Transverse colon (tissue), 4 donors: ENCODE data around the gene PILRA.

ENCODE experiments used
- POLR2A ChIP-seq: fragments of 450-650 bp; IDR thresholded peaks from one replicate; pipeline ENCODE4 v1.6.1; 2016; ENCODE audit warnings: antibody characterized with exemption, mild to moderate bottlenecking, moderate library complexity
- POLR2AphosphoS5 ChIP-seq, 3 donors: sonication (generic); formaldehyde crosslinking; IDR thresholded peaks; one replicate each; pipeline ENCODE4 v1.6.1; 2016; ENCODE audit warnings: antibody characterized with exemption in 3 of 3
- TF ChIP-seq, protein P1 (sequence below), 5 experiments: fragments of 200-600 bp in 3 of 5; fragments of 450-650 bp in 2 of 5; sonication (generic) in 3 of 5; IDR thresholded peaks; 1 replicate in 2 of 5; 2 replicates in 3 of 5; pipeline ENCODE4 v1.5.1; 2016 to 2017; ENCODE audit warnings: antibody characterized with exemption in 5 of 5, inconsistent platforms in 3 of 5, mild to moderate bottlenecking in 2 of 5, moderate library complexity in 1 of 5

DNA sequence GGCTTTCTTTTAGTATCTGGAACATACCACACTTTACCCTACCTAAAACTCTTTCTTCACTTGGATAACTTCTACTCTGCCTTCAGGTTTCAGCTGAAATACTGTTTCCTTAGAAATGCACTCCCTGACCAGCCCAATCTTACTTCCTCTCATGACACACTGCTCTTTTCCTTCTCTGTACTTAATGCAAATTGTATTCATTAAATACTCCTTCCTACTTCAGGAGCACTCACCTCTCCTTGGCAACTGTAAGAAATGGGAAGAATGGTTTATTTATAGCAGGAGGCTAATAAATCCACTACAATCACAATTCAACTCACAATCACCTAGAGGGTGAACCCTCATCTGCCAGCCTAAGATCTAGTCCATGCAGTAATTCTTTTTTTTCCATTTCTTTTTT lies 40.1 kb downstream of the PILRA start:
- TF ChIP-seq, protein P1, sequence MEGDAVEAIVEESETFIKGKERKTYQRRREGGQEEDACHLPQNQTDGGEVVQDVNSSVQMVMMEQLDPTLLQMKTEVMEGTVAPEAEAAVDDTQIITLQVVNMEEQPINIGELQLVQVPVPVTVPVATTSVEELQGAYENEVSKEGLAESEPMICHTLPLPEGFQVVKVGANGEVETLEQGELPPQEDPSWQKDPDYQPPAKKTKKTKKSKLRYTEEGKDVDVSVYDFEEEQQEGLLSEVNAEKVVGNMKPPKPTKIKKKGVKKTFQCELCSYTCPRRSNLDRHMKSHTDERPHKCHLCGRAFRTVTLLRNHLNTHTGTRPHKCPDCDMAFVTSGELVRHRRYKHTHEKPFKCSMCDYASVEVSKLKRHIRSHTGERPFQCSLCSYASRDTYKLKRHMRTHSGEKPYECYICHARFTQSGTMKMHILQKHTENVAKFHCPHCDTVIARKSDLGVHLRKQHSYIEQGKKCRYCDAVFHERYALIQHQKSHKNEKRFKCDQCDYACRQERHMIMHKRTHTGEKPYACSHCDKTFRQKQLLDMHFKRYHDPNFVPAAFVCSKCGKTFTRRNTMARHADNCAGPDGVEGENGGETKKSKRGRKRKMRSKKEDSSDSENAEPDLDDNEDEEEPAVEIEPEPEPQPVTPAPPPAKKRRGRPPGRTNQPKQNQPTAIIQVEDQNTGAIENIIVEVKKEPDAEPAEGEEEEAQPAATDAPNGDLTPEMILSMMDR (IDR thresholded peaks at IDR 0.05), result no peak
- no peak for TF ChIP-seq POLR2AphosphoS5 (IDR thresholded peaks at IDR 0.05)
- no peak for TF ChIP-seq POLR2A
